Medulla oblongata (tissue), 1 donor: Measurements from ENCODE around the gene TTBK1.

ENCODE experiments used
- DNase-seq: peaks from one replicate; pipeline ENCODE4 v3.0.0-alpha.2; 2015; ENCODE audit errors: extremely low spot score

The TTBK1 gene

GRCh38 chr6:43304882-43305281 is 61.6 kb downstream of the TTBK1 start:
- no peak for DNase-seq

- DNase-seq: no peak
Observed at GRCh38 chr6:43306086-43306485, 62.8 kb downstream of the TTBK1 start.

- no peak for DNase-seq
Observed at GRCh38 chr6:43307451-43308100, 64.3 kb downstream of the TTBK1 start.

GRCh38 chr6:43308101-43308989 is 65.1 kb downstream of the TTBK1 start, which contains the start of gene CRIP3:
CRIP3 (minus strand) TSS chr6:43308826; CDS start chr6:43308792, 34 bp downstream.
- no peak for DNase-seq

- DNase-seq: no peak
Observed at GRCh38 chr6:43308990-43309477, 65.8 kb downstream of the TTBK1 start.

- DNase-seq: no peak
Observed at GRCh38 chr6:43310134-43310533, 66.9 kb downstream of the TTBK1 start.

GRCh38 chr6:43310624-43311023 is 67.3 kb downstream of the TTBK1 start:
- no peak for DNase-seq

GRCh38 chr6:43311666-43312065 is 68.4 kb downstream of the TTBK1 start:
- DNase-seq: peak; percentile 19

GRCh38 chr6:43313813-43314212 is 70.5 kb downstream of the TTBK1 start:
- no peak for DNase-seq

- DNase-seq: no peak
Observed at GRCh38 chr6:43318011-43318410, 74.7 kb downstream of the TTBK1 start.

- no peak for DNase-seq
Observed at GRCh38 chr6:43325876-43326275, 82.6 kb downstream of the TTBK1 start.

- DNase-seq: no peak
Observed at GRCh38 chr6:43328528-43328927, 85.2 kb downstream of the TTBK1 start.

- DNase-seq: no peak
Observed at GRCh38 chr6:43331470-43331869, 88.2 kb downstream of the TTBK1 start.

- no peak for DNase-seq
Observed at GRCh38 chr6:43331891-43332290, 88.6 kb downstream of the TTBK1 start.

GRCh38 chr6:43334466-43335095 is 91.3 kb downstream of the TTBK1 start:
- peak; percentile 43 for DNase-seq

GRCh38 chr6:43335469-43335868 is 92.2 kb downstream of the TTBK1 start:
- no peak for DNase-seq

GRCh38 chr6:43336382-43336781 is 93.1 kb downstream of the TTBK1 start:
- peak; percentile 58 for DNase-seq
